ENCODE measurements around the gene MAML2. TPM values are rescaled to one million over a fixed set of nuclear protein-coding genes. Genes with fewer than 3 reads are reported as not detected.
A peak's percentile ranks its signal among the peaks of the same experiment; 100 is the strongest.

The MAML2 gene
- total RNA-seq, 1 experiment from 2014 or later = 4.7 TPM

- no peak for DNase-seq (ENCODE audit: extremely low read depth, low read depth)
Measured at GRCh38 chr11:96167203-96167758, 175.7 kb downstream of the MAML2 start.

GRCh38 chr11:96162816-96163499 lies 180.0 kb downstream of the MAML2 start:
- DNase-seq (ENCODE audit: extremely low read depth, low read depth) = no peak

- DNase-seq (ENCODE audit: extremely low read depth, low read depth) = no peak
Measured at GRCh38 chr11:96161307-96162089, 181.5 kb downstream of the MAML2 start.

- no peak for DNase-seq (ENCODE audit: extremely low read depth, low read depth)
Measured at GRCh38 chr11:96160732-96161306, 182.2 kb downstream of the MAML2 start.

GRCh38 chr11:96159968-96160367 lies 183.0 kb downstream of the MAML2 start:
- no peak for DNase-seq (ENCODE audit: extremely low read depth, low read depth)

GRCh38 chr11:96158126-96158525 lies 184.9 kb downstream of the MAML2 start:
- DNase-seq (ENCODE audit: extremely low read depth, low read depth) = no peak

DNA sequence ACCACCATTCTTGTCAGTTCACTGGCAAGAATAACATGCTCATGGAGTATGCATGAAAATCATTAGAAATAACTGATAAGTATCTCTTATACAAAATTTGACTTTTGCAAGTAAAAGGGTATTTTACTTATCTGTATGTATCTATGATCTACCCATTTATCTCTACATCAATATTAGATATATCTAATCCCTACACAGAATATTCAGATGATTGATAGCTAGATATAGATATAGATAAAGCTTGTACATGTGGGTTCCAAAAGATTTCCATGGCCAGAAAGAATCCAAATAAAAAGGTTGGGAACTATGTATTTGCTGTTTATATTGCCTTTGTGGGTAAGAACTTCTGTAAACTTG lies 185.5 kb downstream of the MAML2 start:
- DNase-seq (ENCODE audit: extremely low read depth, low read depth) = no peak

GRCh38 chr11:96156379-96156722 lies 186.6 kb downstream of the MAML2 start:
- DNase-seq (ENCODE audit: extremely low read depth, low read depth) = no peak

DNA sequence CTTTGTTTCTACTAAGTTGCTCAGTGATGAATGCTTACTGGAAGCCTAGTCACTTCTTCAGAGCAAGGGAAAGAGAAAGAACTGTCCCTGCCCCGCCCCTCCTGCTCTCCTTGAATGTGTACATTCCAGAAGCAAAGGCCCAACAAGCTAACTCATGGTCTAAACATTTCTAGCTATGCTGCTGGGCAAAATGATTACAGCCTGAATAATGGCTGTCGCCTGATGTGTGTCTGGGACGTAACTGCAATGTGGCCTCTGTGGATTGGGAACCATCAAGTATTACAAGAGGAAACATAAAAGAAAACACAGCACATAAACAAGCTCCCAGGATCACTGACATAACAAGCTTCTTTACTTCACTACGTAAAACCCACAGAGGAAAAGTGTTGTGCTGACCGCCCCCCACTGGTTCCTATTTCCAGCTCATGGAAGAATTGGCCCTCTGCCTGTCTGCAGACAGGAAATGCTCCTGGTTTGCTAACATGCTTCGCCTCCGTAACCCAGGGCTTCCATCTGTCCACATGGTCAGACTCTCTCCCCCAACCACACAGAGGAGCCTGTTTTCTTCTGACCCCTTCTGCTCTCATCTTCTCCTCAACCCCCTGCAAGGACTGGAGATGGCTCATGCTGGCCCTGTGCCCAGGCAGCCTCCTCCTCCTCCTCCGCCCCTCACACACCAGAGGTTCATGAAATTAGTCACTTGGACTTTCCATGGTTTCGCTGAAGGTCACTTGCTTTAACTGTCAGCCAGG lies 187.2 kb downstream of the MAML2 start:
- peak; percentile 73 for DNase-seq (ENCODE audit: extremely low read depth, low read depth)

DNA sequence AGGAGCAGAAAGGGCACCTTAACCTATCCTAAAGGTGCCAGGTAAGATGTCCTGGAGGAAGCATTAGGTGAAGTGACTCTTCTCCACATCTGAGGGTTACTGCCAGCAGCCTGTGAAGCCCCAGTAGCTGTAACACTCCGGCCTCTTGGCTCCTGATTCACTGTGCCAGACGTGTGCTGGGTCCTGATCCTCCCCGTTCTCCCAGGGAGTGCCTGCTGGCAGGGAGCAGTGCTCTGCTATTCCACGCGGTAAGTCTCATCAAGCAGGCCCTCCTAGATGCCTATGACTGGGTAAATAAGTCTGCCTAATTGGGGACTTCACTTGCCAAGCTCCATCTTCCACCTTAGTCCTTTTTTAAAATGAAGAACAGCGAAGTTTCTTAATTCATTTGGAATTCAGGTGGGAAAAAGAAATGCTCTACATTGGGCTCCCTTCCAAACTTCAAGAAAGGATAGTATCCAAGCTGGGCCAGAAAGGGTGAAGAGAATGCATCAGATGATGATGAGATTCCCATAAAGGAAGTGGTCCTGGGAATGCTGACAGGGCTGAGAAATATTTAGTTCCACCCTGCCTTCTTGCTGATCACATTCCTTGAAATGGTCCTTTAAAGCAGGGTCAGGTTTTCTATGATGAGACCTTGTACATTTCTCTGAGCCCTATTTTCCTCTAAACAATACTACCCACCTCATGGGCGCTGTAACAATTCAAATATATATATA lies 188.0 kb downstream of the MAML2 start:
- no peak for DNase-seq (ENCODE audit: extremely low read depth, low read depth)

- no peak for DNase-seq (ENCODE audit: extremely low read depth, low read depth)
Measured at GRCh38 chr11:96152623-96153022, 190.4 kb downstream of the MAML2 start.

GRCh38 chr11:96151501-96151900 lies 191.5 kb downstream of the MAML2 start:
- no peak for DNase-seq (ENCODE audit: extremely low read depth, low read depth)

DNA sequence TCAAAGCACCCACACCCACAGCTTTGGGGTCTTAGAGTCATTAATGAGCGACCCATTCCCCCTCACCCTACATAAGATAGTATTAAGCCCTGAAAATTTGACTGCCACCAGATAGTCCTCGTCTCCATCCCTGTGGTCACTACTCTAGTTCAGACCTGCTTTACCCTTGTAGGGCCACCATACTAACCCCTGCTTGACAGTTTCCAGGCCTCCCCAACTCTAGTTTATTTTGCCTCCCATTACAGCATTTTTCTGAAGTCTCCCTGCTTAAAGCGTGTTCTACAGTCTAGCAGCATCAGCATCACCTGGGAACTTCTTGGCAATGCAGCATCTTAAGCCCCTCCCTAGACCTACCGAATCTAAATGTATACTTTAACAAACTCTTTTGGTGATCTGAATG lies 192.4 kb downstream of the MAML2 start:
- DNase-seq (ENCODE audit: extremely low read depth, low read depth) = no peak

DNA sequence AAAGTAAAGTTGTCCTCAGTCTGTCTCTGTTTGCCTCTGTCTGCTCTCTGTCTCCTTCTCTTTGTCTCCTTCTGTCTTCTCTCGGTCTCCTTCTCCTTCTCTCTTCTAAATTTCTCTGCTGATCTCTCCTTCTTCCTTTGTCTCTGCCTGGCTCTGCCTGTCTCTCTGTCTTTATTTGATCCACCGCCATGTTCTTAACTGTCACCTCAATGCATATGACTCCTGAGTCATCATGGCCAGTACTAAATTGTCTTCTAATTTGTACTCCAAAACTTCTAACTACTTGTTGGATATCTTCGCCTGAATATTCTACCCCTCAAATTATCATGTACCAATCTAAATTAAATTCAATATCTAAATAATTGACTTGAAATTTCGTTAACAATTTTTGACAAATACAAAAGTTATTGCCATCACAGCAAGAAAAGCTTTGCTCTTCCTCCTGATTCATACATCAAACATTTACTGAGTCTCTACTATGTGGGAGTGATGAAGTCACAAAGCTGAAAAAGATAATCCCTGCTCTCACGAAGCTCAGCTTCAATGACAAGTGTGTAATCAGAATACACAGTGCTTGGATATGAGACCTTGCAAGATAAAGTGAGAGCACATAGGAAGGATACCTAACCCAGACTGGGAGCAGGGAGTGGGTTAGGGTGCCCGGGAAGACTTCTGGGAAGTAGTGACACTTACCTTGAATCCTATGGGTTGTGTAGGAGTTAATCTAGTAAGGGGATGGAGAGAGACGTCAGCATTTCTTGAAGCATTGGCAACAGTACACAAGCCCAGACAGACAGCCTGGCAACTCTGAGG lies 193.0 kb downstream of the MAML2 start:
- DNase-seq (ENCODE audit: extremely low read depth, low read depth) = no peak

- no peak for DNase-seq (ENCODE audit: extremely low read depth, low read depth)
Measured at GRCh38 chr11:96147906-96148486, 195.0 kb downstream of the MAML2 start.

DNA sequence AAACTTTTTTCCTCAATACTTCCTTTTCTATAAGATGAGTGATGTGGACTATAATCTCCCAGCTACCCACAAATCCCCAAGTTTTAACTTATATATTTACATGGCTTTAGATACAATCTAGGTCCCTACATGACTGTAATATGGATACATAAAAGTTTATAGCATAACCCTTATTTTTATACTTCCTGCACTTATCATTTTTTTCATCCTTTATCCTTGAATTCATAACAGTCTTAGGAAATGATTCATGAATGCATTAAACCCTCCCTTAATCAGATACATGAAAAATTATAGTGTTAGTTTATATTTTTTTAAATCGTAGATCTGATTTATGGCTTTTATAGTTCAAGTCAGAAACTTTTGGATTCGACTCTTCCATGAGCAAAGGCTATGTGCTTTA lies 195.8 kb downstream of the MAML2 start:
- DNase-seq (ENCODE audit: extremely low read depth, low read depth) = no peak

DNA sequence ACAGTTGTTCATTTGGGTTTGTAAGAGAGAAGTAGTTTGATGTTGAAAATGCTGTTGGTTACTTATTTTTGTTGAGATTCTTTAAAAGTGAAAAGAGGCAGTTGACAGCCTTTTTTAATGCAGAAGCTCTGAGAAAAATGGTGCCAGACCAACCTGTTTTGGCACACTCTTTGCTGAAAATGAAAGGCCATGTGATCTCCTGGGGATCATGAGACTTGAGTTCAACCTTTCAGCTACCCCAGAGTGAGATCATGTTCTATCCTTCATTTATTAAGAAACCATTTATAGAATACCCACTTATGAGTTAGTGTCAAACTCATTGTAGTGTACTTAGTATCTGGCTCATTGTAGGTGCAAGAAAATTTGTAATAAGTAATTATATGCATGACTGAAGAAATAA lies 196.2 kb downstream of the MAML2 start:
- no peak for DNase-seq (ENCODE audit: extremely low read depth, low read depth)

GRCh38 chr11:96145163-96145585 lies 197.8 kb downstream of the MAML2 start:
- no peak for DNase-seq (ENCODE audit: extremely low read depth, low read depth)

- DNase-seq (ENCODE audit: extremely low read depth, low read depth) = no peak
Measured at GRCh38 chr11:96144553-96144952, 198.4 kb downstream of the MAML2 start.

All from NCI-H460 (cell line).